ENCODE data around the gene POLR3B. TPM values are rescaled to one million over a fixed set of nuclear protein-coding genes. Genes with fewer than 3 reads are reported as not detected.
A peak's percentile ranks its signal among the peaks of the same experiment; 100 is the strongest.
"Not testable (repeated sequence)": the region's sequence is repeated elsewhere in the genome, so short reads cannot be mapped to it uniquely, and the experiment has no call there.

Gene POLR3B
- total RNA-seq, 1 donor = 18.5 TPM

DNA sequence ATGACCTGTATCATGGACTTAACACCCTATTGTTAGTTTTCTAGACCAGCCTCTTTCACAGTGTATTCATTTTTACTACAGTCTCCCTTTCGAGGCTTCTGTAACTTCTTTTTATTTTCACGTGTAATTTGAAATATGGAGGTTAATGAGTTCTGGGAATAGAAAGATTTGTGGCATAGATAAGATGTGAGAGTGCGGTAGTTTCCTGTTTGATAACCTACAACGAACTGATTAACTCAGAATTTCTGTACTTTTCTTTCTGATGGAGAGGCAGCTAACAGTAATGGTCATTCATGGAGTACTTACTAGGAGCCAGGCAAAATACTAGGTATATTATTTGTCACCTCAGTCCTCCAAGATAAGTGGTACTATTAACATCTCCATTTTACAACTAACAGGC is 21.2 kb downstream of the POLR3B start:
- no peak for DNase-seq (ENCODE audit: low read depth)
- no peak overlapping the region for H3K4me3 ChIP-seq (ENCODE audit: low read depth, low read length)
- TF ChIP-seq, protein P1, sequence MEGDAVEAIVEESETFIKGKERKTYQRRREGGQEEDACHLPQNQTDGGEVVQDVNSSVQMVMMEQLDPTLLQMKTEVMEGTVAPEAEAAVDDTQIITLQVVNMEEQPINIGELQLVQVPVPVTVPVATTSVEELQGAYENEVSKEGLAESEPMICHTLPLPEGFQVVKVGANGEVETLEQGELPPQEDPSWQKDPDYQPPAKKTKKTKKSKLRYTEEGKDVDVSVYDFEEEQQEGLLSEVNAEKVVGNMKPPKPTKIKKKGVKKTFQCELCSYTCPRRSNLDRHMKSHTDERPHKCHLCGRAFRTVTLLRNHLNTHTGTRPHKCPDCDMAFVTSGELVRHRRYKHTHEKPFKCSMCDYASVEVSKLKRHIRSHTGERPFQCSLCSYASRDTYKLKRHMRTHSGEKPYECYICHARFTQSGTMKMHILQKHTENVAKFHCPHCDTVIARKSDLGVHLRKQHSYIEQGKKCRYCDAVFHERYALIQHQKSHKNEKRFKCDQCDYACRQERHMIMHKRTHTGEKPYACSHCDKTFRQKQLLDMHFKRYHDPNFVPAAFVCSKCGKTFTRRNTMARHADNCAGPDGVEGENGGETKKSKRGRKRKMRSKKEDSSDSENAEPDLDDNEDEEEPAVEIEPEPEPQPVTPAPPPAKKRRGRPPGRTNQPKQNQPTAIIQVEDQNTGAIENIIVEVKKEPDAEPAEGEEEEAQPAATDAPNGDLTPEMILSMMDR (IDR thresholded peaks at IDR 0.05; ENCODE audit: insufficient read depth, low read length) = no peak

DNA sequence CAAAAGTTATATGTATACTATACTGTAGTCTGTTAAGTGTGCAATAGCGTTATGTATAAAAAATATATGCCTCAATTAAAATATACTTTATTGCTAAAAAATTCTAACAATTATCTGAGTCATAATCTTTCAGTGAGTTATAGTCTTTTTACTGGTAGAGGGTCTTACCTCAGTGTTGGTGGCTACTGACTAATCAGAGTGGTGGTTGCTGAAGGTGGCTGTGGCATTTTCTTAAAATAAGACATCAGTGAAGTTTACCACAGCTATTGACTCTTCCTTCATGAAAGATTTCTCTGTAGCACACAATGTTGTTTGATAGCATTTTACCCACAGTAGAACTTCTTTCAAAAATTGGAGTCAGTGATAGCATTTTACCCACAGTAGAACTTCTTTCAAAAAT is 23.4 kb downstream of the POLR3B start:
- no peak overlapping the region for H3K4me3 ChIP-seq (ENCODE audit: low read depth, low read length)
- TF ChIP-seq, protein P1 (IDR thresholded peaks at IDR 0.05; ENCODE audit: insufficient read depth, low read length) = no peak
- no peak for DNase-seq (ENCODE audit: low read depth)

DNA sequence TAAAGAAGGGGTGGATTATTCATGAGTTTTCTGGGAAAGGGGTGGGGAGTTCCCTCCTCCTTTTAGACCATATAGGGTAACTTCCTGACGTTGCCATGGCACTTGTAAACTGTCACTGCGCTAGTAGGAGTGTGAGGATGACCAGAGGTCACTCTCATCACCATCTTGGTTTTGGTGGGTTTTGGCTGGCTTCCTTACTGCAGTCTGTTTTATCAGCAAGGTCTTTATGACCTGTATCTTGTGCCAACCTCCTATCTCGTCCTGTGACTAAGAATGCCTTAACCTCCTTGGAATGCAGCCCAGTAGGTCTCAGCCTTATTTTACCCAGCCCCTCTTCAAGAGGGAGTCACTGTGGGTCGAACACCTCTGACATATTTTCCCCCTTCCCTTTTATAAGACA is 24.3 kb downstream of the POLR3B start:
- not testable (repeated sequence) for H3K4me3 ChIP-seq (ENCODE audit: low read depth, low read length); DNase-seq (ENCODE audit: low read depth)

DNA sequence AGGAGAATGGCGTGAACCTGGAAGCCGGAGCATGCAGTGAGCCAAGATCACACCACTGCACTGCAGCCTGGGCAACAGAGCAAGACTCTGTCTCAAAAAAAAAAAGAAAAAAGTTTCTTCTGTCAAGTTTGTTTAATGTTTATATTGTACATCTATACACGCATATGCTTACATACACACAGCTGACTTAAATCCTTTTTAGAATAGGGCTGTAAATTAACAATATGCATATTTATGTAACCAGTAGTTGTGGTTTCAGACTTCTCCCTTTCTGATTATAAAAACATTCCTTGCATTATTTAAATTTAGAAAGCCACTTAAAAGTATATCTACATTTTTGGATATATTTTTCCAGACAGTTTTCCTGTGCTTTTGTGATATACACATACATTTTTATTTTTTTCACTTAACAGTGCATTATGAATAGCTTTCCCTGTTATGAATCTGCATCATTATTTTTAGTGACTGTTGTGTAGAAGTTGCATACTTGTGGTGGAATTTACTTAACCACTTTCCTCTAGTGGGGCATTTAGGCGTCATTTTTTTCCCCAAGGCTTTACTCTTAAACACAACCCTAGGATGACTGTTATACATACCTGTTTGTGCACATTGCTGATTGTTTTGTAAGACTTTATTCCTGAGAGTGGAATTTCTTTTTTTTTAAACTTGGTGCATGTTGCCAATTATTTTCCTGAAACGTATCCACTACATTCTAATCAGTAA is 29.4 kb downstream of the POLR3B start:
- peak; percentile 20 for DNase-seq (ENCODE audit: low read depth)
- no peak overlapping the region for H3K4me3 ChIP-seq (ENCODE audit: low read depth, low read length)
- TF ChIP-seq, protein P1 (IDR thresholded peaks at IDR 0.05; ENCODE audit: insufficient read depth, low read length) = no peak

DNA sequence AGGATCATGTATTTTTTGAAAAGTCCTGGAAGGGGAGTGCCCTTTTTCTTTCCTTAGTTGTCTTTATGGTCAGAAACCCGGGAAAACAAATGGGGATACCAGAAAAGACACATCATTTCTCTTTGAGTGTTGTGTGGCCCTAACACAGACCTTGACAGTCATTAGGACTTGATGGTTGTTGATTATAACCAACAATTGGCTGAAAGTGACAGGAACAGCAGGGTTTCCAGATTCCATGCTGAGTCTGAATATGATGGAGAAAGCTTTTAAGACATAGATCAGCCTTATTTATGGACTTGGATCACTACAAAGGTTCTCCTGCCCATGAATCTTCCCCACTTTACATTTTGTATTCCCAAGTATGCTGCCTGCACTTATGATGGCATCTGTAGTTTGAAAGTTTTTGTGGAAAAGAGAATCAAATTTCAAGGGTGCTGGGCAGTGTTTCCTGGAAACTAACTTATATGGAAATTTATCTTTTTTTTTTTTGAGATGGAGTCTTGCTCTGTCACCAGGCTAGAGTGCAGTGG is 30.4 kb downstream of the POLR3B start:
- no peak overlapping the region for H3K4me3 ChIP-seq (ENCODE audit: low read depth, low read length)
- TF ChIP-seq, protein P1 (IDR thresholded peaks at IDR 0.05; ENCODE audit: insufficient read depth, low read length) = no peak

DNA sequence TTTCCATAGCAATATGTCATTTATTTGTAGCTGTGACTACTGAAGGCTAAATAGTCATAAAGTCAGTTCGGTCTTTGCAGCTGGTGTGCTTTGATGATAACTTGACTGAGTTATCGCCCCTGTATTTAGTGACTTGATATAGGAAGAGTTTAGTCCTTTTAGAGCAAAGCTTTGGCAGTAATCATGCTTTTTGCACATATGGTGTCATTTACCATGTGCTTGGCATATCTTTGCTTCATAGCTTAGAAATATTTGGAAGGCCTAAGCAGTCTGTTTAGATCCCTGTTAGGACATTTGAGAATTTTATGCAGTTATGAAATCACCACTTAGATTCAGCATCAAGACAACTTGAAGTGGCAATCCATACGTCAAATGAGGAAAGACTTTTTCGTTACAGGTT is 31.6 kb downstream of the POLR3B start:
- TF ChIP-seq, protein P1 (IDR thresholded peaks at IDR 0.05; ENCODE audit: insufficient read depth, low read length) = no peak
- no peak overlapping the region for H3K4me3 ChIP-seq (ENCODE audit: low read depth, low read length)
- no peak for DNase-seq (ENCODE audit: low read depth)

More for the DNA sequence above, 30.4 kb downstream of the POLR3B start:
- DNase-seq (ENCODE audit: low read depth) = no peak

DNA sequence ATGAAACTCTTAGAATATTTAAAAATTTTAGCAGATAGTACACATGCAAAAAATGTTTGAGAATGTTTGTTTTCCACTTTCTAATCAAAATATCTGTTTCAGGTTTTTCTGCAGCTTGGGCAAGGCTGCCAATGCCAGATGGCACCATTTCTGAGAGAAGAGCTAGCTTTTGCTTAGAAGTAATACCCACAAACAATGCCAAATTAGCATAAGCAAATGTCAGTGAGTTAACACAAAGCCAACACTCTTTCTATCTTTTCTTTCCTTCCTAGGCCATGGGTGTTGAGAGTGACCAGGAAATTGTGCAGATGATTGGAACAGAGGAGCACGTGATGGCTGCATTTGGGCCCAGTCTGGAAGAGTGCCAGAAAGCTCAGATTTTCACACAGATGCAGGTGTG is 35.2 kb downstream of the POLR3B start:
- TF ChIP-seq, protein P1 (IDR thresholded peaks at IDR 0.05; ENCODE audit: insufficient read depth, low read length) = no peak
- no peak for DNase-seq (ENCODE audit: low read depth)
- H3K4me3 ChIP-seq (ENCODE audit: low read depth, low read length) = no peak overlapping the region
